ENCODE data around the gene COG1. TPM values are rescaled to one million over a fixed set of nuclear protein-coding genes. Genes with fewer than 3 reads are reported as not detected.
A peak's percentile ranks its signal among the peaks of the same experiment; 100 is the strongest.

Gene COG1
- total RNA-seq, 1 donor from 2014 or later = 45.1 TPM

GRCh38 chr17:73210002-73210678 is 17.3 kb downstream of the COG1 start:
- H3K27ac Mint-ChIP-seq (ENCODE audit: unreplicated experiment) = peak overlapping the region; percentile 36
- H3K27me3 Mint-ChIP-seq (ENCODE audit: low read depth) = no peaks in the 10 kb centered on the region

GRCh38 chr17:73211745-73212144 is 18.9 kb downstream of the COG1 start:
- no peak for TF ChIP-seq CTCF (IDR thresholded peaks at IDR 0.05)
- no peaks in the 10 kb centered on the region for H3K9me3 Mint-ChIP-seq (ENCODE audit: low read depth)
- no peaks in the 10 kb centered on the region for H3K27me3 Mint-ChIP-seq (ENCODE audit: low read depth)
- no peak for DNase-seq (ENCODE audit: low spot score)
- H3K36me3 Mint-ChIP-seq (ENCODE audit: low read depth) = peaks cover 23% of the 10 kb centered on the region
- peaks cover 12% of the 10 kb centered on the region for H3K4me1 Mint-ChIP-seq (ENCODE audit: low read depth)
- no peak overlapping the region for H3K27ac Mint-ChIP-seq (ENCODE audit: unreplicated experiment)
- no peak overlapping the region for H3K4me3 Mint-ChIP-seq (ENCODE audit: unreplicated experiment)

More at GRCh38 chr17:73210002-73210678, 17.3 kb downstream of the COG1 start:
- no peak for DNase-seq (ENCODE audit: low spot score)
- TF ChIP-seq CTCF (IDR thresholded peaks at IDR 0.05) = peak; percentile 69
- Mint-ChIP-seq H3K9me3 (ENCODE audit: low read depth) (no peaks in the 10 kb centered on the region), H3K4me1 (ENCODE audit: low read depth) (peaks cover 12% of the 10 kb centered on the region), H3K4me3 (ENCODE audit: unreplicated experiment) (no peak overlapping the region), H3K36me3 (ENCODE audit: low read depth) (peaks cover 22% of the 10 kb centered on the region)

- no peak overlapping the region for H3K4me3 Mint-ChIP-seq (ENCODE audit: unreplicated experiment)
- DNase-seq (ENCODE audit: low spot score) = no peak
- peaks cover 12% of the 10 kb centered on the region for H3K4me1 Mint-ChIP-seq (ENCODE audit: low read depth)
- H3K9me3 Mint-ChIP-seq (ENCODE audit: low read depth) = no peaks in the 10 kb centered on the region
- no peak overlapping the region for H3K27ac Mint-ChIP-seq (ENCODE audit: unreplicated experiment)
- TF ChIP-seq CTCF (IDR thresholded peaks at IDR 0.05) = no peak
- H3K27me3 Mint-ChIP-seq (ENCODE audit: low read depth) = no peaks in the 10 kb centered on the region
- peaks cover 8% of the 10 kb centered on the region for H3K36me3 Mint-ChIP-seq (ENCODE audit: low read depth)
Measured at GRCh38 chr17:73214008-73214407, 21.2 kb downstream of the COG1 start.

- Mint-ChIP-seq H3K27me3 (ENCODE audit: low read depth) (no peaks in the 10 kb centered on the region), H3K36me3 (ENCODE audit: low read depth) (peaks cover 6% of the 10 kb centered on the region), H3K9me3 (ENCODE audit: low read depth) (no peaks in the 10 kb centered on the region), H3K4me3 (ENCODE audit: unreplicated experiment) (no peak overlapping the region), H3K27ac (ENCODE audit: unreplicated experiment) (no peak overlapping the region), H3K4me1 (ENCODE audit: low read depth) (peaks cover 10% of the 10 kb centered on the region)
- DNase-seq (ENCODE audit: low spot score) = no peak
- no peak for TF ChIP-seq CTCF (IDR thresholded peaks at IDR 0.05)
Measured at GRCh38 chr17:73214851-73215250, 22.0 kb downstream of the COG1 start.

- Mint-ChIP-seq H3K27ac (ENCODE audit: unreplicated experiment) (no peak overlapping the region), H3K27me3 (ENCODE audit: low read depth) (no peaks in the 10 kb centered on the region), H3K4me3 (ENCODE audit: unreplicated experiment) (no peak overlapping the region), H3K9me3 (ENCODE audit: low read depth) (no peaks in the 10 kb centered on the region), H3K4me1 (ENCODE audit: low read depth) (peaks cover 4% of the 10 kb centered on the region), H3K36me3 (ENCODE audit: low read depth) (peaks cover 6% of the 10 kb centered on the region)
- TF ChIP-seq CTCF (IDR thresholded peaks at IDR 0.05) = no peak
- DNase-seq (ENCODE audit: low spot score) = no peak
Measured at GRCh38 chr17:73215447-73215846, 22.6 kb downstream of the COG1 start.
